ENCODE results near the gene SPATA32. TPM values are rescaled to one million over a fixed set of nuclear protein-coding genes. Genes with fewer than 3 reads are reported as not detected.

Gene SPATA32
- total and polyA plus RNA-seq, 7 donors: 0.07 TPM; not detected in 6

- DNase-seq: no peak
- Histone ChIP-seq H3K9me3 (no peaks in the 10 kb centered on the region), H3K4me3 (no peak overlapping the region), H3K27me3 (no peaks in the 10 kb centered on the region), H3K36me3 (peaks cover 53 to 80% (median 75%) of the 10 kb centered on the region in 4 donors), H3K4me1 (peaks cover 0 to 14% (median 9%) of the 10 kb centered on the region in 4 donors), H3K27ac (no peak overlapping the region)
- WGBS, 2 donors: 71 to 86% methylated on average over 3 of the region's 3 CpGs
- TF ChIP-seq EP300 (IDR thresholded peaks at IDR 0.05): no peak
- intact Hi-C loops (cut with DNase I): no loop called here
Measured at GRCh38 chr17:45271603-45272002, 9.7 kb upstream of the SPATA32 start.

- no peak for TF ChIP-seq EP300 (IDR thresholded peaks at IDR 0.05)
- TF ChIP-seq CTCF (IDR thresholded peaks at IDR 0.05): peak in 2 of 4 experiments; percentile 16 to 39
- TF ChIP-seq POLR2A (IDR thresholded peaks at IDR 0.05): no peak
- 81 to 82% methylated on average over 13 of the region's 13 CpGs for WGBS, 2 donors
- no peak for DNase-seq
- Histone ChIP-seq H3K4me1 (peaks cover 0 to 7% (median 3%) of the 10 kb centered on the region in 4 donors), H3K36me3 (peaks cover 59 to 87% (median 82%) of the 10 kb centered on the region in 4 donors), H3K27me3 (no peaks in the 10 kb centered on the region), H3K4me3 (no peak overlapping the region), H3K9me3 (no peaks in the 10 kb centered on the region), H3K27ac (no peak overlapping the region)
- intact Hi-C loops (cut with DNase I): no loop called here
Measured at GRCh38 chr17:45270828-45271418, 9.0 kb upstream of the SPATA32 start.

GRCh38 chr17:45269912-45270311, 8.0 kb upstream of the SPATA32 start:
- Histone ChIP-seq H3K4me3 (no peak overlapping the region), H3K4me1 (peaks cover 0 to 4% (median 0%) of the 10 kb centered on the region in 4 donors), H3K36me3 (peaks cover 61 to 97% (median 92%) of the 10 kb centered on the region in 4 donors), H3K27me3 (no peaks in the 10 kb centered on the region), H3K9me3 (no peaks in the 10 kb centered on the region), H3K27ac (no peak overlapping the region)
- intact Hi-C loops (cut with DNase I): no loop called here
- TF ChIP-seq POLR2AphosphoS5 (IDR thresholded peaks at IDR 0.05): no peak
- no peak for TF ChIP-seq POLR2A (IDR thresholded peaks at IDR 0.05)
- TF ChIP-seq CTCF (IDR thresholded peaks at IDR 0.05): no peak
- no peak for TF ChIP-seq EP300 (IDR thresholded peaks at IDR 0.05)
- WGBS, 2 donors: 79 to 93% methylated on average over 7 of the region's 7 CpGs
- DNase-seq: no peak

GRCh38 chr17:45267436-45268055, 5.7 kb upstream of the SPATA32 start:
- peaks cover 0 to 12% (median 8%) of the 10 kb centered on the region in 4 donors for H3K4me1 ChIP-seq
- 94 to 95% methylated on average over 10 of the region's 10 CpGs for WGBS, 2 donors
- peaks cover 60 to 96% (median 82%) of the 10 kb centered on the region in 4 donors for H3K36me3 ChIP-seq
- H3K27me3 ChIP-seq: no peaks in the 10 kb centered on the region
- TF ChIP-seq CTCF (IDR thresholded peaks at IDR 0.05) (no peak), POLR2A (IDR thresholded peaks at IDR 0.05) (no peak), EP300 (IDR thresholded peaks at IDR 0.05) (no peak), POLR2AphosphoS5 (IDR thresholded peaks at IDR 0.05) (no peak)
- H3K9me3 ChIP-seq: no peaks in the 10 kb centered on the region
- H3K4me3 ChIP-seq: no peak overlapping the region
- no peak for DNase-seq
- intact Hi-C loops (cut with DNase I): no loop called here
- no peak overlapping the region for H3K27ac ChIP-seq

GRCh38 chr17:45266372-45266926, 4.6 kb upstream of the SPATA32 start:
- intact Hi-C loops (cut with DNase I): no loop called here
- Histone ChIP-seq H3K27me3 (no peaks in the 10 kb centered on the region), H3K36me3 (peaks cover 56 to 85% (median 75%) of the 10 kb centered on the region in 4 donors), H3K9me3 (no peaks in the 10 kb centered on the region), H3K27ac (no peak overlapping the region), H3K4me3 (no peak overlapping the region), H3K4me1 (peaks cover 0 to 19% (median 14%) of the 10 kb centered on the region in 4 donors)
- no peak for TF ChIP-seq POLR2AphosphoS5 (IDR thresholded peaks at IDR 0.05)
- TF ChIP-seq EP300 (IDR thresholded peaks at IDR 0.05): no peak
- TF ChIP-seq POLR2A (IDR thresholded peaks at IDR 0.05): no peak
- no peak for TF ChIP-seq CTCF (IDR thresholded peaks at IDR 0.05)
- 96 to 98% methylated on average over 13 of the region's 13 CpGs for WGBS, 2 donors
- peak; percentile 61 for DNase-seq

All from sigmoid colon (tissue), 7 donors.